C4-2B (cell line): ENCODE data around the gene SOX9.

Experiments
- ZFX ChIP-seq: fragments of 450-650 bp; IDR thresholded peaks from 2 replicates; pipeline ENCODE4 v1.6.1; 2017
- TF ChIP-seq, protein P1 (sequence below): fragments of 450-650 bp; conservative IDR thresholded peaks from 2 replicates; pipeline ENCODE4 v1.5.1; 2017; ENCODE audit warnings: mild to moderate bottlenecking

DNA sequence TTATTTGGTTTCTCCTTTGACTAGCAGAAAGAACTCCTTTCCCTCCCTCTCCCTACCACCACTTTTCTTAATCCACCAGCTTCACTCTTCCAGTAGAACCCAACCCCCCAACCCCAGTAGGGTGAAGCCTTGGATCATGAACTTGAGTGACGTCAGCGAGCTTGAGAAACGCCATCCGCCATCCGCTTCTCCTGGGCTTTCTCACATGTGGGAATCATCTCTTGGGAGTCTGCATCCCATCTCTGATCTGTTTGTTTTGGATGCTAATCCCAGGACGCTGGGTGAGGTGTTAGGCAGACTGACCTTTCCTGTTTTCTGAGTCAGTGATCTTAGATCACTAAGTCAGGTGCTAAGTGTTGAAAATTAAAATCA is 16.0 kb upstream of the SOX9 start:
- TF ChIP-seq, protein P1, sequence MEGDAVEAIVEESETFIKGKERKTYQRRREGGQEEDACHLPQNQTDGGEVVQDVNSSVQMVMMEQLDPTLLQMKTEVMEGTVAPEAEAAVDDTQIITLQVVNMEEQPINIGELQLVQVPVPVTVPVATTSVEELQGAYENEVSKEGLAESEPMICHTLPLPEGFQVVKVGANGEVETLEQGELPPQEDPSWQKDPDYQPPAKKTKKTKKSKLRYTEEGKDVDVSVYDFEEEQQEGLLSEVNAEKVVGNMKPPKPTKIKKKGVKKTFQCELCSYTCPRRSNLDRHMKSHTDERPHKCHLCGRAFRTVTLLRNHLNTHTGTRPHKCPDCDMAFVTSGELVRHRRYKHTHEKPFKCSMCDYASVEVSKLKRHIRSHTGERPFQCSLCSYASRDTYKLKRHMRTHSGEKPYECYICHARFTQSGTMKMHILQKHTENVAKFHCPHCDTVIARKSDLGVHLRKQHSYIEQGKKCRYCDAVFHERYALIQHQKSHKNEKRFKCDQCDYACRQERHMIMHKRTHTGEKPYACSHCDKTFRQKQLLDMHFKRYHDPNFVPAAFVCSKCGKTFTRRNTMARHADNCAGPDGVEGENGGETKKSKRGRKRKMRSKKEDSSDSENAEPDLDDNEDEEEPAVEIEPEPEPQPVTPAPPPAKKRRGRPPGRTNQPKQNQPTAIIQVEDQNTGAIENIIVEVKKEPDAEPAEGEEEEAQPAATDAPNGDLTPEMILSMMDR, result no peak
- TF ChIP-seq ZFX, result no peak
